ENCODE data around the gene TRHDE.

DNA sequence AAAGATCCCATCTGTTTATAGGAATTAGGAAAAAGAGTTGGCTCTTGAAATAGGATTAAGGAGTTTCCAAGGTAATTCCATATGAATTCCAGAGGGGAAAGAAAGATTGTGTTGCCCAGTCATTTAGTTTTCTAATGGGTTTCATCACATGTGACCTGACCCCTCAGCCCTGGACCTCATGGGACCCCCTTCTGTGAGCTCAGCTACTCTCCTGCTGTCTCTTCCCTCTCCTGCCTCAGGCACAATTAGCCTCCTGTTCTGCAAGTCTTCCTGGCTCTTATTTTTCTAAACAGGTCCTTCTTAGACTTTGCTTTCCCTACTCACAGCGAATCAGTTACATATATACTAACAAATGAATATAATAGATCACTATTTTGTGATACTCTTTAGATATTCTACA lies 237.7 kb downstream of the TRHDE start:
- TF ChIP-seq POLR2AphosphoS5 (IDR thresholded peaks at IDR 0.05; ENCODE audit: control insufficient read depth, insufficient read depth, low read depth, low read length) (no peak), NR2C1 (IDR thresholded peaks at IDR 0.05) (no peak), NR2C1 (tag; IDR thresholded peaks at IDR 0.05) (no peak), RFX1 (IDR thresholded peaks at IDR 0.05) (no peak), ATF7 (IDR thresholded peaks at IDR 0.05) (no peak), CEBPZ (IDR thresholded peaks at IDR 0.05; ENCODE audit: borderline replicate concordance, low read depth, low read length) (no peak), SREBF1 (IDR thresholded peaks at IDR 0.05; ENCODE audit: borderline replicate concordance, low read depth, low read length) (no peak), CHCHD3 (CRISPR knock-in tag; IDR thresholded peaks at IDR 0.05) (no peak), MTA3 (IDR thresholded peaks at IDR 0.05; ENCODE audit: borderline replicate concordance) (no peak), STAG1 (CRISPR knock-in tag; IDR thresholded peaks at IDR 0.05; ENCODE audit: borderline replicate concordance) (no peak), NR2C2 (CRISPR knock-in tag; IDR thresholded peaks at IDR 0.05) (no peak), NR2C2 (tag; IDR thresholded peaks at IDR 0.05) (no peak)
- TF ChIP-seq, protein P1, sequence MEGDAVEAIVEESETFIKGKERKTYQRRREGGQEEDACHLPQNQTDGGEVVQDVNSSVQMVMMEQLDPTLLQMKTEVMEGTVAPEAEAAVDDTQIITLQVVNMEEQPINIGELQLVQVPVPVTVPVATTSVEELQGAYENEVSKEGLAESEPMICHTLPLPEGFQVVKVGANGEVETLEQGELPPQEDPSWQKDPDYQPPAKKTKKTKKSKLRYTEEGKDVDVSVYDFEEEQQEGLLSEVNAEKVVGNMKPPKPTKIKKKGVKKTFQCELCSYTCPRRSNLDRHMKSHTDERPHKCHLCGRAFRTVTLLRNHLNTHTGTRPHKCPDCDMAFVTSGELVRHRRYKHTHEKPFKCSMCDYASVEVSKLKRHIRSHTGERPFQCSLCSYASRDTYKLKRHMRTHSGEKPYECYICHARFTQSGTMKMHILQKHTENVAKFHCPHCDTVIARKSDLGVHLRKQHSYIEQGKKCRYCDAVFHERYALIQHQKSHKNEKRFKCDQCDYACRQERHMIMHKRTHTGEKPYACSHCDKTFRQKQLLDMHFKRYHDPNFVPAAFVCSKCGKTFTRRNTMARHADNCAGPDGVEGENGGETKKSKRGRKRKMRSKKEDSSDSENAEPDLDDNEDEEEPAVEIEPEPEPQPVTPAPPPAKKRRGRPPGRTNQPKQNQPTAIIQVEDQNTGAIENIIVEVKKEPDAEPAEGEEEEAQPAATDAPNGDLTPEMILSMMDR (IDR thresholded peaks at IDR 0.05 in 2 of 3, conservative IDR thresholded peaks at IDR 0.05 in 1 of 3; ENCODE audit: insufficient read depth in 2 of 3, low read depth in 1 of 3, low read length in 3 of 3) = no peak
- TF ChIP-seq, protein P2, sequence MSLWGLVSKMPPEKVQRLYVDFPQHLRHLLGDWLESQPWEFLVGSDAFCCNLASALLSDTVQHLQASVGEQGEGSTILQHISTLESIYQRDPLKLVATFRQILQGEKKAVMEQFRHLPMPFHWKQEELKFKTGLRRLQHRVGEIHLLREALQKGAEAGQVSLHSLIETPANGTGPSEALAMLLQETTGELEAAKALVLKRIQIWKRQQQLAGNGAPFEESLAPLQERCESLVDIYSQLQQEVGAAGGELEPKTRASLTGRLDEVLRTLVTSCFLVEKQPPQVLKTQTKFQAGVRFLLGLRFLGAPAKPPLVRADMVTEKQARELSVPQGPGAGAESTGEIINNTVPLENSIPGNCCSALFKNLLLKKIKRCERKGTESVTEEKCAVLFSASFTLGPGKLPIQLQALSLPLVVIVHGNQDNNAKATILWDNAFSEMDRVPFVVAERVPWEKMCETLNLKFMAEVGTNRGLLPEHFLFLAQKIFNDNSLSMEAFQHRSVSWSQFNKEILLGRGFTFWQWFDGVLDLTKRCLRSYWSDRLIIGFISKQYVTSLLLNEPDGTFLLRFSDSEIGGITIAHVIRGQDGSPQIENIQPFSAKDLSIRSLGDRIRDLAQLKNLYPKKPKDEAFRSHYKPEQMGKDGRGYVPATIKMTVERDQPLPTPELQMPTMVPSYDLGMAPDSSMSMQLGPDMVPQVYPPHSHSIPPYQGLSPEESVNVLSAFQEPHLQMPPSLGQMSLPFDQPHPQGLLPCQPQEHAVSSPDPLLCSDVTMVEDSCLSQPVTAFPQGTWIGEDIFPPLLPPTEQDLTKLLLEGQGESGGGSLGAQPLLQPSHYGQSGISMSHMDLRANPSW (CRISPR knock-in tag; IDR thresholded peaks at IDR 0.05) = no peak
- TF ChIP-seq, protein P3, sequence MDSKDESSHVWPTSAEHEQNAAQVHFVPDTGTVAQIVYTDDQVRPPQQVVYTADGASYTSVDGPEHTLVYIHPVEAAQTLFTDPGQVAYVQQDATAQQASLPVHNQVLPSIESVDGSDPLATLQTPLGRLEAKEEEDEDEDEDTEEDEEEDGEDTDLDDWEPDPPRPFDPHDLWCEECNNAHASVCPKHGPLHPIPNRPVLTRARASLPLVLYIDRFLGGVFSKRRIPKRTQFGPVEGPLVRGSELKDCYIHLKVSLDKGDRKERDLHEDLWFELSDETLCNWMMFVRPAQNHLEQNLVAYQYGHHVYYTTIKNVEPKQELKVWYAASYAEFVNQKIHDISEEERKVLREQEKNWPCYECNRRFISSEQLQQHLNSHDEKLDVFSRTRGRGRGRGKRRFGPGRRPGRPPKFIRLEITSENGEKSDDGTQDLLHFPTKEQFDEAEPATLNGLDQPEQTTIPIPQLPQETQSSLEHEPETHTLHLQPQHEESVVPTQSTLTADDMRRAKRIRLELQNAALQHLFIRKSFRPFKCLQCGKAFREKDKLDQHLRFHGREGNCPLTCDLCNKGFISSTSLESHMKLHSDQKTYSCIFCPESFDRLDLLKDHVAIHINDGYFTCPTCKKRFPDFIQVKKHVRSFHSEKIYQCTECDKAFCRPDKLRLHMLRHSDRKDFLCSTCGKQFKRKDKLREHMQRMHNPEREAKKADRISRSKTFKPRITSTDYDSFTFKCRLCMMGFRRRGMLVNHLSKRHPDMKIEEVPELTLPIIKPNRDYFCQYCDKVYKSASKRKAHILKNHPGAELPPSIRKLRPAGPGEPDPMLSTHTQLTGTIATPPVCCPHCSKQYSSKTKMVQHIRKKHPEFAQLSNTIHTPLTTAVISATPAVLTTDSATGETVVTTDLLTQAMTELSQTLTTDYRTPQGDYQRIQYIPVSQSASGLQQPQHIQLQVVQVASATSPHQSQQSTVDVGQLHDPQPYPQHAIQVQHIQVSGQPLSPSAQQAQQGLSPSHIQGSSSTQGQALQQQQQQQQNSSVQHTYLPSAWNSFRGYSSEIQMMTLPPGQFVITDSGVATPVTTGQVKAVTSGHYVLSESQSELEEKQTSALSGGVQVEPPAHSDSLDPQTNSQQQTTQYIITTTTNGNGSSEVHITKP (IDR thresholded peaks at IDR 0.05; ENCODE audit: partially characterized antibody) = no peak
